Kidney (tissue), 14 donors: Measurements from ENCODE around the gene ZNF609. TPM values are rescaled to one million over a fixed set of nuclear protein-coding genes. Genes with fewer than 3 reads are reported as not detected.

Experiments
- DNase-seq, 5 donors: peaks; one replicate each; pipeline ENCODE4 v3.0.0-alpha.2; 2013 to 2020
- FAIRE-seq: peaks from 2 replicates; lab custom pipeline; 2012; peaks lifted over from hg19 to GRCh38; lab: Jason Lieb, UNC
- H3K27ac ChIP-seq, 2 donors: one replicate each; pipeline ENCODE4 v1.7.0; 2013; ENCODE audit warnings: low read depth in 2 of 2, low read length in 2 of 2, inconsistent platforms in 1 of 2
- H3K27me3 ChIP-seq: one replicate; pipeline ENCODE4 v1.7.1; 2013; ENCODE audit warnings: low read length, inconsistent platforms; ENCODE audit not compliant: control insufficient read depth, insufficient read depth
- H3K36me3 ChIP-seq, 3 donors: one replicate each; pipeline versions ENCODE4 v1.7.0 to v1.7.1; 2013; ENCODE audit warnings: low read length in 3 of 3, control low read depth in 1 of 3, inconsistent platforms in 1 of 3; ENCODE audit not compliant: insufficient read depth in 3 of 3, control insufficient read depth in 2 of 3
- H3K4me1 ChIP-seq, 3 donors: one replicate each; pipeline versions ENCODE4 v1.7.0 to v1.7.1; 2013; ENCODE audit warnings: low read length in 3 of 3, inconsistent platforms in 1 of 3, low read depth in 1 of 3; ENCODE audit not compliant: control insufficient read depth in 2 of 3, insufficient read depth in 2 of 3
- H3K4me3 ChIP-seq, 3 donors: one replicate each; pipeline versions ENCODE4 v1.7.0 to v1.8.1; 2013; ENCODE audit warnings: low read length in 3 of 3, control low read depth in 1 of 3, inconsistent platforms in 1 of 3
- H3K9ac ChIP-seq, 3 donors: one replicate each; pipeline versions ENCODE4 v1.7.0 to v1.7.1; 2013; ENCODE audit warnings: low read length in 3 of 3, control low read depth in 1 of 3, inconsistent platforms in 1 of 3
- H3K9me3 ChIP-seq, 3 donors: one replicate each; pipeline versions ENCODE4 v1.7.0 to v1.7.1; 2013; ENCODE audit warnings: low read length in 3 of 3, control low read depth in 1 of 3, inconsistent platforms in 1 of 3; ENCODE audit not compliant: control insufficient read depth in 2 of 3, insufficient read depth in 1 of 3
- intact Hi-C: fragments of 100-400 bp; cut with DNase I; formaldehyde crosslinking; loops from one replicate; pipeline ENCODE4 v1.11.1; 2022
- polyA plus RNA-seq: library from polyadenylated mRNA; stranded (reverse); fragments of 350-450 nt; fragmentation: Illumina TruSeq; extraction: RNeasy Lipid Tissue Mini Kit (QIAGEN cat#74804); gene quantifications from one replicate; pipeline ENCODE4 v1.2.3, GENCODE V29; 2014; ENCODE audit warnings: low read depth, low replicate concordance; ENCODE audit not compliant: insufficient read depth
- total RNA-seq: library from RNA; stranded (reverse); fragmentation: NEBNext Ultra II Directional; extraction: Animal tissue kit (Norgen Biotek cat#: 25700); gene quantifications from one replicate; pipeline ENCODE4 v1.2.1, GENCODE V29; 2021
- TF ChIP-seq, protein P1 (sequence below): IDR thresholded peaks from 3 replicates; pipeline ENCODE4 v1.5.1; 2012; ENCODE audit warnings: mild to moderate bottlenecking, moderate library complexity, borderline replicate concordance; ENCODE audit not compliant: insufficient read depth; ENCODE audit errors: extremely low read depth
- donor health status: control.
- donor health status: control.
- donor health status: control.
- donor health status: control.
- donor health status: control.
- donor health status: DM: yes; HTN: yes; CAD: no.
- donor health status: Normal renal cell carcinoma (clear cell type).

Gene ZNF609
- total and polyA plus RNA-seq, 2 donors from 2014 or later: 3.1 to 37.2 TPM

DNA sequence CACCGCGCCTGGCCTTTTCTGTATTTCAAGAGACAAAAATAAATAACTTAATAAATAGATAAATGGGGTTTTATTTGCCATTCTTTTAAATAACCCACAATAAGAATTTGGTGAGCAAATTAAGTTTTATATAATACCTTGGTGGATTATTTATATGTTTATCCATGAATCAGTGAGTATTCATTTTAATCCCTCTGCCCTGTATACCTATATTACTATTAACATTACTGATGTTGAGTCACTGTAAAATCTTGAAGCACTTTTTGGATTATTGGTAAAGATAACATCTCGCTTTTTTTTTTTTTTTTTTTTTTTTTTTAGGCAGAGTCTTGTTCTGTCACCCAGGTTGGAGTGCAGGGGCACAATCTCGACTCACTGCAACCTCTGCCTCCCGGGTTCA, 154.1 kb downstream of the ZNF609 start:
- no peak overlapping the region for H3K9ac ChIP-seq
- H3K4me3 ChIP-seq: no peak overlapping the region
- peaks cover 0 to 4% (median 0%) of the 10 kb centered on the region in 3 donors for H3K4me1 ChIP-seq
- no peaks in the 10 kb centered on the region for H3K27me3 ChIP-seq
- DNase-seq: no peak
- no peaks in the 10 kb centered on the region for H3K9me3 ChIP-seq
- no peaks in the 10 kb centered on the region for H3K36me3 ChIP-seq
- intact Hi-C loops: no loop called here
- H3K27ac ChIP-seq: no peak overlapping the region
- no peak for FAIRE-seq
- TF ChIP-seq, protein P1, sequence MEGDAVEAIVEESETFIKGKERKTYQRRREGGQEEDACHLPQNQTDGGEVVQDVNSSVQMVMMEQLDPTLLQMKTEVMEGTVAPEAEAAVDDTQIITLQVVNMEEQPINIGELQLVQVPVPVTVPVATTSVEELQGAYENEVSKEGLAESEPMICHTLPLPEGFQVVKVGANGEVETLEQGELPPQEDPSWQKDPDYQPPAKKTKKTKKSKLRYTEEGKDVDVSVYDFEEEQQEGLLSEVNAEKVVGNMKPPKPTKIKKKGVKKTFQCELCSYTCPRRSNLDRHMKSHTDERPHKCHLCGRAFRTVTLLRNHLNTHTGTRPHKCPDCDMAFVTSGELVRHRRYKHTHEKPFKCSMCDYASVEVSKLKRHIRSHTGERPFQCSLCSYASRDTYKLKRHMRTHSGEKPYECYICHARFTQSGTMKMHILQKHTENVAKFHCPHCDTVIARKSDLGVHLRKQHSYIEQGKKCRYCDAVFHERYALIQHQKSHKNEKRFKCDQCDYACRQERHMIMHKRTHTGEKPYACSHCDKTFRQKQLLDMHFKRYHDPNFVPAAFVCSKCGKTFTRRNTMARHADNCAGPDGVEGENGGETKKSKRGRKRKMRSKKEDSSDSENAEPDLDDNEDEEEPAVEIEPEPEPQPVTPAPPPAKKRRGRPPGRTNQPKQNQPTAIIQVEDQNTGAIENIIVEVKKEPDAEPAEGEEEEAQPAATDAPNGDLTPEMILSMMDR: no peak

- DNase-seq: no peak
- no peak for FAIRE-seq
- TF ChIP-seq, protein P1: no peak
Measured at GRCh38 chr15:64617727-64618126, 157.3 kb downstream of the ZNF609 start.

DNA sequence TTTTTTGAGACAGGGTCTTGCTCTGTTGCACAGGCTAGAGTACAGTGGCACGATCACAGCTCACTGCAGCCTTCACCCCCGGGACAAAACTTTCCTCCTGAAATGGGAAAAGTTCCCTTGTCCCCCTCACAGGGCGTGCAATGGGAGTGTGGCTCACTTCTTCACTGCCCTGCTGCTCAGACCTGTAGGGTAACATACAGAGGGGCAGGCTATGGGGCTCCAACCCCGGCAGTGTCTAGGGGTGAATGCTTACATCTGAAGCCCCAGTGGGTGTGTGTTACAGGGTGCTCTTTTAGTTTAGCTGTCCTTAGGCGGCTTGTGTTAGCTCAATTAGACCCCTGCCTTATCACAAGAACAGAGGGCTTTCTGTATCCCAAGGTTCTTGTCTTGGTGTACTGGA, 157.8 kb downstream of the ZNF609 start:
- DNase-seq (no peak), FAIRE-seq (no peak)
- no peaks in the 10 kb centered on the region for H3K36me3 ChIP-seq
- H3K27me3 ChIP-seq: no peaks in the 10 kb centered on the region
- no peak overlapping the region for H3K4me3 ChIP-seq
- H3K9me3 ChIP-seq: no peaks in the 10 kb centered on the region
- intact Hi-C loops: no loop called here
- TF ChIP-seq, protein P1: no peak
- H3K4me1 ChIP-seq: peaks cover 0 to 3% (median 0%) of the 10 kb centered on the region in 3 donors
- H3K27ac ChIP-seq: no peak overlapping the region
- no peak overlapping the region for H3K9ac ChIP-seq

More at GRCh38 chr15:64617727-64618126, 157.3 kb downstream of the ZNF609 start:
- Histone ChIP-seq H3K9ac (no peak overlapping the region), H3K27ac (no peak overlapping the region), H3K27me3 (no peaks in the 10 kb centered on the region), H3K36me3 (no peaks in the 10 kb centered on the region), H3K4me1 (peaks cover 0 to 2% (median 0%) of the 10 kb centered on the region in 3 donors), H3K4me3 (no peak overlapping the region), H3K9me3 (no peaks in the 10 kb centered on the region)
- intact Hi-C loops: no loop called here

DNA sequence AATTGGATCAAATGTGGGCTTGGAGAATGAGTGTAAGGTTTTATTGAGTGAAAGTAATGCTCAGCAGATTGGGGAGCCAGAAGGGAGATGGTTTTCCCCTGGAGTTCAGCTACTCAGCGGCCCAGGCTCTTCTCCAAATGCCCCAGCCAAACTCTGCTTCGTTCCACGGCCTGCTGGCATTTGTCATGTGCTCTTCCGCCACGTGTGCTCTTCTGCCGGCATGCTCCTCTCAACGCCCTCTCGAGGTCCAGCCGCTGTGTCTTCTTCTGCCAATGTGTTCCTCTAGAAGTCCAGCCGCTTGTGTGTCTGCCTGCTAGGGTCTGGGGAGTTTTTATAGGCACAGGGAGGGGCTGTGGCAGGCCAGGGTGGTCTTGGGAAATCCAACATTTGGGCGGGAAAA, 158.2 kb downstream of the ZNF609 start:
- no peak overlapping the region for H3K9ac ChIP-seq
- DNase-seq: no peak
- intact Hi-C loops: no loop called here
- no peaks in the 10 kb centered on the region for H3K9me3 ChIP-seq
- no peak overlapping the region for H3K27ac ChIP-seq
- FAIRE-seq: no peak
- no peaks in the 10 kb centered on the region for H3K36me3 ChIP-seq
- TF ChIP-seq, protein P1: no peak
- no peaks in the 10 kb centered on the region for H3K27me3 ChIP-seq
- H3K4me3 ChIP-seq: no peak overlapping the region
- H3K4me1 ChIP-seq: peaks cover 0 to 3% (median 0%) of the 10 kb centered on the region in 3 donors
